ENCODE data around the gene MACROD1.

MACROD1 gene

GRCh38 chr11:64122411-64123410, 43.2 kb downstream of the MACROD1 start:
- DNase-seq: no peak
- TF ChIP-seq POLR2A (IDR thresholded peaks at IDR 0.05; ENCODE audit: low read length) (no peak), GATA1 (IDR thresholded peaks at IDR 0.05; ENCODE audit: low read depth, low read length) (no peak)

GRCh38 chr11:64121663-64122410, 44.1 kb downstream of the MACROD1 start:
- TF ChIP-seq GATA1 (IDR thresholded peaks at IDR 0.05; ENCODE audit: low read depth, low read length): no peak
- TF ChIP-seq POLR2A (IDR thresholded peaks at IDR 0.05; ENCODE audit: low read length): no peak
- no peak for DNase-seq

- TF ChIP-seq POLR2A (IDR thresholded peaks at IDR 0.05; ENCODE audit: low read length): no peak
- no peak for TF ChIP-seq GATA1 (IDR thresholded peaks at IDR 0.05; ENCODE audit: low read depth, low read length)
- DNase-seq: no peak
Measured at GRCh38 chr11:64120951-64121569, 44.9 kb downstream of the MACROD1 start.

- TF ChIP-seq POLR2A (IDR thresholded peaks at IDR 0.05; ENCODE audit: low read length): no peak
- TF ChIP-seq GATA1 (IDR thresholded peaks at IDR 0.05; ENCODE audit: low read depth, low read length): no peak
- DNase-seq: no peak
Measured at GRCh38 chr11:64119700-64120099, 46.2 kb downstream of the MACROD1 start.

- TF ChIP-seq GATA1 (IDR thresholded peaks at IDR 0.05; ENCODE audit: low read depth, low read length) (no peak), POLR2A (IDR thresholded peaks at IDR 0.05; ENCODE audit: low read length) (no peak)
- DNase-seq: no peak
Measured at GRCh38 chr11:64118876-64119665, 46.8 kb downstream of the MACROD1 start.

- TF ChIP-seq GATA1 (IDR thresholded peaks at IDR 0.05; ENCODE audit: low read depth, low read length) (no peak), POLR2A (IDR thresholded peaks at IDR 0.05; ENCODE audit: low read length) (no peak)
- no peak for DNase-seq
Measured at GRCh38 chr11:64117763-64118459, 48.0 kb downstream of the MACROD1 start.

- DNase-seq: no peak
- TF ChIP-seq POLR2A (IDR thresholded peaks at IDR 0.05; ENCODE audit: low read length): no peak
- no peak for TF ChIP-seq GATA1 (IDR thresholded peaks at IDR 0.05; ENCODE audit: low read depth, low read length)
Measured at GRCh38 chr11:64115531-64116522, 50.1 kb downstream of the MACROD1 start.

- no peak for DNase-seq
- TF ChIP-seq POLR2A (IDR thresholded peaks at IDR 0.05; ENCODE audit: low read length): no peak
- no peak for TF ChIP-seq GATA1 (IDR thresholded peaks at IDR 0.05; ENCODE audit: low read depth, low read length)
Measured at GRCh38 chr11:64114231-64114630, 51.7 kb downstream of the MACROD1 start.

GRCh38 chr11:64113462-64113780, 52.5 kb downstream of the MACROD1 start:
- TF ChIP-seq GATA1 (IDR thresholded peaks at IDR 0.05; ENCODE audit: low read depth, low read length) (no peak), POLR2A (IDR thresholded peaks at IDR 0.05; ENCODE audit: low read length) (no peak)
- no peak for DNase-seq

GRCh38 chr11:64112771-64113461, 53.0 kb downstream of the MACROD1 start:
- DNase-seq: no peak
- TF ChIP-seq GATA1 (IDR thresholded peaks at IDR 0.05; ENCODE audit: low read depth, low read length) (no peak), POLR2A (IDR thresholded peaks at IDR 0.05; ENCODE audit: low read length) (no peak)

All from erythroblast (primary cell).